H9 (cell line): Measurements from ENCODE around the gene BOLA3. TPM values are rescaled to one million over a fixed set of nuclear protein-coding genes. Genes with fewer than 3 reads are reported as not detected.

ENCODE experiments used
- DNase-seq: peaks from one replicate; pipeline ENCODE4 v3.0.0-alpha.2; 2017
- H2AFZ ChIP-seq: one replicate; pipeline ENCODE4 v1.6.1; 2013; ENCODE audit warnings: mild to moderate bottlenecking, low read length, control low read depth, moderate library complexity
- H2AK5ac ChIP-seq: 2 replicates; pipeline ENCODE4 v1.6.1; 2013; ENCODE audit warnings: low read length, control low read depth, mixed read lengths; ENCODE audit not compliant: insufficient read length
- H2BK120ac ChIP-seq: one replicate; pipeline ENCODE4 v1.6.1; 2013; ENCODE audit warnings: low read depth, mild to moderate bottlenecking, low read length, control low read depth, inconsistent platforms; ENCODE audit not compliant: poor library complexity, severe bottlenecking
- H2BK12ac ChIP-seq: 2 replicates; pipeline ENCODE4 v1.6.1; 2013; ENCODE audit warnings: low read length, control low read depth, mixed read lengths, low read depth; ENCODE audit not compliant: insufficient read length
- H2BK15ac ChIP-seq: 2 replicates; pipeline ENCODE4 v1.6.1; 2013; ENCODE audit warnings: low read depth, low read length, control low read depth
- H2BK20ac ChIP-seq: one replicate; pipeline ENCODE4 v1.6.1; 2013; ENCODE audit warnings: low read depth, mild to moderate bottlenecking, low read length, control low read depth, inconsistent platforms; ENCODE audit not compliant: poor library complexity, severe bottlenecking
- H2BK5ac ChIP-seq: 2 replicates; pipeline ENCODE4 v1.6.1; 2013; ENCODE audit warnings: low read length, control low read depth, mixed read lengths; ENCODE audit not compliant: insufficient read length
- H3K14ac ChIP-seq: 2 replicates; pipeline ENCODE4 v1.6.1; 2013; ENCODE audit warnings: low read length, control low read depth; ENCODE audit not compliant: insufficient read depth
- H3K18ac ChIP-seq: 2 replicates; pipeline ENCODE4 v1.6.1; 2013; ENCODE audit warnings: low read depth, mild to moderate bottlenecking, mixed read lengths, low read length, control low read depth; ENCODE audit not compliant: insufficient read length
- H3K23ac ChIP-seq: 2 replicates; pipeline ENCODE4 v1.6.1; 2013; ENCODE audit warnings: low read length, control low read depth, mixed read lengths, low read depth; ENCODE audit not compliant: insufficient read length
- H3K23me2 ChIP-seq: 2 replicates; pipeline ENCODE4 v1.6.1; 2013; ENCODE audit warnings: low read depth, mild to moderate bottlenecking, mixed read lengths, low read length, control low read depth; ENCODE audit not compliant: insufficient read length, poor library complexity, severe bottlenecking
- H3K27ac ChIP-seq: 2 replicates; pipeline ENCODE4 v1.5.1; 2013; ENCODE audit warnings: low read length, control low read depth, mixed read lengths, low read depth; ENCODE audit not compliant: insufficient read length
- H3K27me3 ChIP-seq: 2 replicates; pipeline ENCODE4 v1.6.1; 2013; ENCODE audit warnings: low read length, control low read depth, inconsistent platforms; ENCODE audit not compliant: insufficient read depth
- H3K4ac ChIP-seq: 2 replicates; pipeline ENCODE4 v1.6.1; 2013; ENCODE audit warnings: low read depth, mild to moderate bottlenecking, control low read depth, inconsistent platforms, low read length, moderate library complexity
- H3K4me1 ChIP-seq: 2 replicates; pipeline ENCODE4 v1.6.1; 2013; ENCODE audit warnings: low read length, control low read depth, inconsistent platforms; ENCODE audit not compliant: insufficient read depth
- H3K4me2 ChIP-seq: 2 replicates; pipeline ENCODE4 v1.6.1; 2013; ENCODE audit warnings: low read length, control low read depth, mixed read lengths; ENCODE audit not compliant: insufficient read length, insufficient read depth
- H3K56ac ChIP-seq: 2 replicates; pipeline ENCODE4 v1.6.1; 2013; ENCODE audit warnings: low read depth, mild to moderate bottlenecking, mixed read lengths, low read length, control low read depth; ENCODE audit not compliant: insufficient read length
- H3K79me1 ChIP-seq: 2 replicates; pipeline ENCODE4 v1.6.1; 2013; ENCODE audit warnings: low read depth, mild to moderate bottlenecking, moderate library complexity, low read length, control low read depth, inconsistent platforms; ENCODE audit not compliant: insufficient read depth, poor library complexity, severe bottlenecking
- H3K79me2 ChIP-seq: 2 replicates; pipeline ENCODE4 v1.6.1; 2013; ENCODE audit warnings: low read length, control low read depth, inconsistent platforms; ENCODE audit not compliant: insufficient read depth
- H3K9ac ChIP-seq: 2 replicates; pipeline ENCODE4 v1.6.1; 2013; ENCODE audit warnings: low read length, control low read depth, mixed read lengths; ENCODE audit not compliant: insufficient read length; ENCODE audit errors: extremely low read depth
- H3K9me3 ChIP-seq: one replicate; pipeline ENCODE4 v1.6.1; 2013; ENCODE audit warnings: low read depth, low read length, inconsistent platforms; ENCODE audit not compliant: control insufficient read depth
- H3T11ph ChIP-seq: one replicate; pipeline ENCODE4 v1.6.1; 2013; ENCODE audit warnings: mild to moderate bottlenecking, low read length, control low read depth, inconsistent platforms
- H4K20me1 ChIP-seq: one replicate; pipeline ENCODE4 v1.6.1; 2013; ENCODE audit not compliant: control insufficient read depth, insufficient read length, insufficient read depth
- H4K5ac ChIP-seq: 2 replicates; pipeline ENCODE4 v1.6.1; 2013; ENCODE audit warnings: low read depth, mild to moderate bottlenecking, mixed read lengths, low read length, control low read depth; ENCODE audit not compliant: insufficient read length
- H4K8ac ChIP-seq: replicated peaks from 2 replicates; pipeline ENCODE4 v1.6.1; 2013; ENCODE audit warnings: low read length, control low read depth, mixed read lengths, low read depth; ENCODE audit not compliant: insufficient read length
- H4K91ac ChIP-seq: 2 replicates; pipeline ENCODE4 v1.6.1; 2013; ENCODE audit warnings: low read depth, mild to moderate bottlenecking, moderate library complexity, mixed read lengths, low read length, control low read depth; ENCODE audit not compliant: insufficient read length
- H3K27ac Mint-ChIP-seq, 3 experiments: 2 replicates in 2 of 3; 3 replicates in 1 of 3; pipeline ENCODE4 v1.8.0; 2020 to 2021; ENCODE audit warnings: mixed read lengths in 3 of 3, mild to moderate bottlenecking in 1 of 3, moderate library complexity in 1 of 3
- H3K27me3 Mint-ChIP-seq: 2 replicates; pipeline ENCODE4 v1.8.0; 2021; ENCODE audit warnings: low read depth, mild to moderate bottlenecking, moderate library complexity, mixed read lengths
- H3K36me3 Mint-ChIP-seq, 3 experiments: 2 replicates in 2 of 3; 3 replicates in 1 of 3; pipeline ENCODE4 v1.8.0; 2020 to 2021; ENCODE audit warnings: low read depth in 3 of 3, mixed read lengths in 3 of 3; ENCODE audit not compliant: insufficient read depth in 1 of 3
- H3K4me1 Mint-ChIP-seq, 2 experiments: 2 replicates each; pipeline ENCODE4 v1.8.0; 2020; ENCODE audit warnings: mixed read lengths in 2 of 2
- H3K4me3 Mint-ChIP-seq, 2 experiments: 2 replicates in 1 of 2; 3 replicates in 1 of 2; pipeline ENCODE4 v1.8.0; 2020 to 2021; ENCODE audit warnings: mild to moderate bottlenecking in 2 of 2, mixed read lengths in 2 of 2, moderate library complexity in 1 of 2
- H3K9me3 Mint-ChIP-seq, 2 experiments: 2 replicates in 1 of 2; 3 replicates in 1 of 2; pipeline ENCODE4 v1.8.0; 2020; ENCODE audit warnings: mild to moderate bottlenecking in 2 of 2, mixed read lengths in 2 of 2, moderate library complexity in 1 of 2
- WGBS: extraction: QIAGEN DNeasy Blood & Tissue Kit; methylation state at CpG from one replicate; pipeline ENCODE4 v1.1.7; 2013; ENCODE audit warnings: missing lambda C conversion rate, low lambda C conversion rate, mixed read lengths; ENCODE audit not compliant: insufficient read length; ENCODE audit errors: extremely low coverage; 5-methylcytosine and 5-hydroxymethylcytosine counted together
- total RNA-seq: library from RNA; stranded (reverse); gene quantifications from 2 replicates; pipeline ENCODE4 v1.2.1, GENCODE V29; 2021
- TF ChIP-seq, protein P1 (sequence below): fragments of 200-600 bp; sonication (generic); conservative IDR thresholded peaks from 3 replicates; pipeline ENCODE4 v1.8.0; 2021; ENCODE audit warnings: antibody characterized with exemption, mild to moderate bottlenecking

Gene BOLA3
- total RNA-seq, 1 experiment from 2014 or later = 45.0 TPM

DNA sequence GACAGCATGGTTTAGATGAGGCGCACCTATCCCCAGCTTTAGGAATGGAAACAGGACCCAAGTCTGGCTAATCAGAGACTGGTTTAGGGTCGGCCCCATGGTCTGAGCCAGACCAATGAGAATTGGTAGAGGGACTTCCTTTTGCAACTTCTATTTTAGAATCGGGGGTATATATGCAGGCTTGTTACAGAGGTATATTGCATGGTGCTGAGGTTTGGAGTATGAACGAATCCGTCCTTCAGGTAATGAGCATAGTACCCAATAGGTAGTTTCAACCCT lies 1.5 kb upstream of the BOLA3 start:
- Histone ChIP-seq H2BK12ac (no peak overlapping the region), H3K9me3 (no peaks in the 10 kb centered on the region), H3K18ac (no peak overlapping the region), H3K4me2 (peak overlapping the region; percentile 58), H4K5ac (no peak overlapping the region), H3K4me1 (no peaks in the 10 kb centered on the region), H2BK120ac (no peak overlapping the region), H3K79me1 (no peaks in the 10 kb centered on the region), H3K27ac (no peak overlapping the region), H3T11ph (no peak overlapping the region), H2BK15ac (no peak overlapping the region), H3K79me2 (no peaks in the 10 kb centered on the region), H2AK5ac (no peak overlapping the region), H3K23me2 (peaks cover 13% of the 10 kb centered on the region), H3K23ac (no peak overlapping the region), H3K14ac (no peak overlapping the region), H4K20me1 (no peaks in the 10 kb centered on the region), H2AFZ (no peak overlapping the region), H4K8ac (no peak overlapping the region), H3K4ac (no peak overlapping the region), H3K9ac (no peak overlapping the region), H2BK20ac (no peak overlapping the region), H3K27me3 (no peaks in the 10 kb centered on the region), H4K91ac (no peak overlapping the region), H2BK5ac (no peak overlapping the region), H3K56ac (no peak overlapping the region)
- H3K27ac Mint-ChIP-seq = no peak overlapping the region
- H3K4me1 Mint-ChIP-seq = peaks cover 3 to 7% of the 10 kb centered on the region in 2 experiments; a peak in 2 of 4 replicates
- no CpG with 5 or more reads among the region's 5 CpGs for WGBS
- TF ChIP-seq, protein P1, sequence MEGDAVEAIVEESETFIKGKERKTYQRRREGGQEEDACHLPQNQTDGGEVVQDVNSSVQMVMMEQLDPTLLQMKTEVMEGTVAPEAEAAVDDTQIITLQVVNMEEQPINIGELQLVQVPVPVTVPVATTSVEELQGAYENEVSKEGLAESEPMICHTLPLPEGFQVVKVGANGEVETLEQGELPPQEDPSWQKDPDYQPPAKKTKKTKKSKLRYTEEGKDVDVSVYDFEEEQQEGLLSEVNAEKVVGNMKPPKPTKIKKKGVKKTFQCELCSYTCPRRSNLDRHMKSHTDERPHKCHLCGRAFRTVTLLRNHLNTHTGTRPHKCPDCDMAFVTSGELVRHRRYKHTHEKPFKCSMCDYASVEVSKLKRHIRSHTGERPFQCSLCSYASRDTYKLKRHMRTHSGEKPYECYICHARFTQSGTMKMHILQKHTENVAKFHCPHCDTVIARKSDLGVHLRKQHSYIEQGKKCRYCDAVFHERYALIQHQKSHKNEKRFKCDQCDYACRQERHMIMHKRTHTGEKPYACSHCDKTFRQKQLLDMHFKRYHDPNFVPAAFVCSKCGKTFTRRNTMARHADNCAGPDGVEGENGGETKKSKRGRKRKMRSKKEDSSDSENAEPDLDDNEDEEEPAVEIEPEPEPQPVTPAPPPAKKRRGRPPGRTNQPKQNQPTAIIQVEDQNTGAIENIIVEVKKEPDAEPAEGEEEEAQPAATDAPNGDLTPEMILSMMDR = no peak
- H3K4me3 Mint-ChIP-seq = no peak overlapping the region; a peak in 1 of 5 replicates
- no peaks in the 10 kb centered on the region for H3K9me3 Mint-ChIP-seq
- DNase-seq = no peak
- H3K27me3 Mint-ChIP-seq = no peaks in the 10 kb centered on the region
- peaks cover 0 to 21% (median 17%) of the 10 kb centered on the region in 3 experiments; a peak in 6 of 7 replicates for H3K36me3 Mint-ChIP-seq
